Bronchial epithelial cell (primary cell): Measurements from ENCODE around the gene EFCAB13. TPM values are rescaled to one million over a fixed set of nuclear protein-coding genes. Genes with fewer than 3 reads are reported as not detected.
"Not testable (repeated sequence)": the region's sequence is repeated elsewhere in the genome, so short reads cannot be mapped to it uniquely, and the experiment has no call there.

Experiments
- DNase-seq: peaks from one replicate; pipeline ENCODE4 v3.0.0-alpha.2; 2010; ENCODE audit warnings: low read depth
- FAIRE-seq: peaks from 2 replicates; lab custom pipeline; 2011; peaks lifted over from hg19 to GRCh38; lab: Jason Lieb, UNC
- H3K27me3 ChIP-seq: 2 replicates; pipeline ENCODE4 v1.5.1; 2011; ENCODE audit warnings: low read length; ENCODE audit not compliant: control insufficient read depth, insufficient read depth
- H3K36me3 ChIP-seq: 2 replicates; pipeline ENCODE4 v1.5.1; 2011; ENCODE audit warnings: low read length; ENCODE audit not compliant: control insufficient read depth, insufficient read depth
- H3K4me3 ChIP-seq: 2 replicates; pipeline ENCODE4 v1.5.1; 2011; ENCODE audit warnings: mild to moderate bottlenecking, low read depth, low read length, control low read depth
- CTCF ChIP-seq: IDR thresholded peaks from 2 replicates; pipeline ENCODE4 v1.5.1; 2011; ENCODE audit warnings: mild to moderate bottlenecking, moderate library complexity, low read length, control low read depth, inconsistent platforms; ENCODE audit not compliant: insufficient read depth, severe bottlenecking
- total RNA-seq: library from RNA; depleted of rRNA; stranded (reverse); fragments of >200 nt; gene quantifications from 2 replicates; pipeline ENCODE4 v1.2.1, GENCODE V29; 2014

EFCAB13 gene
- total RNA-seq, 1 donor from 2014 or later, result 0.26 TPM

GRCh38 chr17:47470836-47471235 lies 147.1 kb downstream of the EFCAB13 start:
- TF ChIP-seq CTCF, result no peak
- Histone ChIP-seq H3K27me3 (no peaks in the 10 kb centered on the region), H3K4me3 (no peak overlapping the region), H3K36me3 (peaks cover 1% of the 10 kb centered on the region)
- FAIRE-seq (no peak), DNase-seq (no peak)

GRCh38 chr17:47472073-47472472 lies 148.3 kb downstream of the EFCAB13 start:
- not testable (repeated sequence) for FAIRE-seq, H3K4me3 ChIP-seq, DNase-seq, H3K36me3 ChIP-seq, H3K27me3 ChIP-seq

Other genes starting within 250 kb of the EFCAB13 start
- gene CDC27, start 134.7 kb upstream of the EFCAB13 start, total RNA-seq, result 64.9 and 73.7 TPM in 2 replicates
- not detected in 2 replicates for gene MYL4, start 114.6 kb upstream of the EFCAB13 start, total RNA-seq
- gene ITGB3, start 70.1 kb upstream of the EFCAB13 start, total RNA-seq, result 0.26 and 0.51 TPM in 2 replicates
- 84.2 and 95.0 TPM in 2 replicates for gene NPEPPS, start 207.2 kb downstream of the EFCAB13 start, total RNA-seq